Measurements from ENCODE around the gene CMTM4.
A peak's percentile ranks its signal among the peaks of the same experiment; 100 is the strongest.
"Not testable (repeated sequence)": the region's sequence is repeated elsewhere in the genome, so short reads cannot be mapped to it uniquely, and the experiment has no call there.

The CMTM4 gene

GRCh38 chr16:66649636-66650205 is 46.8 kb downstream of the CMTM4 start:
- FAIRE-seq (no peak), DNase-seq (ENCODE audit: insufficient read length, low spot score) (no peak)

DNA sequence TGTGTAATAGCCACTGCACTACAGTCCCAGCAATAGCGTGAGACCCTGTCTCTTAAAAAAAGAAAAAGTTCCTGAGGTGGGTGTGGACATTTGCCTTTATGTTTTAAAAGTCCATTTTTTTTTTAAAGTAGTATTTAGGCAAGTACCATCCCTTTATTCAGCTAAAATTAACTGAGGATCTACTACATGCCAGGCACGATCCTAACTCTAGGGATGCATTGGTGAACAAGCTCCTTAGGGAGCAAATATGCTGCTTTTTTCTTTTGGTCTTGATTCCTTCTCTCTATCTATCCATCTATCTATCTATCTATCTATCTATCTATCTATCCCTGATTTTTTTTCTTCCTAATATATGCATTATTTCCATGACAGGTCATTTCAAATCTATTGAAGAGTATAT is 47.4 kb downstream of the CMTM4 start:
- no peak for DNase-seq (ENCODE audit: insufficient read length, low spot score)
- FAIRE-seq: no peak

GRCh38 chr16:66647866-66648265 is 48.7 kb downstream of the CMTM4 start:
- DNase-seq (ENCODE audit: insufficient read length, low spot score) (no peak), FAIRE-seq (no peak)

- no peak for DNase-seq (ENCODE audit: insufficient read length, low spot score)
- no peak for FAIRE-seq
Measured at GRCh38 chr16:66641387-66641786, 55.2 kb downstream of the CMTM4 start.

GRCh38 chr16:66640724-66641314 is 55.7 kb downstream of the CMTM4 start:
- FAIRE-seq: no peak
- DNase-seq (ENCODE audit: insufficient read length, low spot score): no peak

DNA sequence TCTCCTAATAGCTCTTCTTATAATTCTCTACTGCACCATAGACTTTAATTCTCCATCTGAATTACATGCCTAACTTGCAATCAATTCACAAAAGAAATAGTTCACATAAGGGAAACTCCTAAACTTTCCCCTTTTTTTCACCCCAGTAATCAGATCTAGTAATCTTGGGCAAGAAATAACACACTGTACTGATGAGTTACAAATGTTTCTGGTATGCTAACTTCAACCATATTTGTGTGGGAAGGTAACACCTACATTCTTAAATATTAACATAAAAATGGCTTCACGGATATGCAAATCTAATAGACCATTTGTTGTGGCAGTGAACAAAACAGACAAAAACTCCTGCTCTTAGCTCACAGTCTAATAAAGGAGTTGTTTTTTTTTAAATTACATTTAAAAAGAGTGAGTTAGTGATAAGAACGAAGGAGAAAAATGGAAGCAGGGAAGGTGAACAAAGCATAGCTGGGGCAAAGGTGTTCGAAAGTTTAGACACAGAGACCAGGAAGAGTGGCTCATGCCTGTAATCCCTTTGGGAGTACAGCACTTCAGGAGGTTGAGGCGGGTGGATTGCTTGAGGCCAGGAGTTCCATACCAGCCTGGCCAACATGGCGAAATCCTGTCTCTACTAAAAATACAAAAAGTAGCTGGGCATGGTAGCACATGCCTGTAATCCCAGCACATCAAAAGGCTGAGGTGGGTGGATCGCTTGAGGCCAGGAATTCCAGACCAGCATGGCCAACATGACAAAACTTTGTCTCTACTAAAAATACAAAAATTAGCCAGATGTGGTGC is 57.3 kb downstream of the CMTM4 start:
- DNase-seq (ENCODE audit: insufficient read length, low spot score): no peak
- FAIRE-seq: no peak

GRCh38 chr16:66637806-66638205 is 58.7 kb downstream of the CMTM4 start:
- DNase-seq (ENCODE audit: insufficient read length, low spot score): no peak
- no peak for FAIRE-seq

- FAIRE-seq: no peak
Measured at GRCh38 chr16:66636199-66636598, 60.3 kb downstream of the CMTM4 start.

DNA sequence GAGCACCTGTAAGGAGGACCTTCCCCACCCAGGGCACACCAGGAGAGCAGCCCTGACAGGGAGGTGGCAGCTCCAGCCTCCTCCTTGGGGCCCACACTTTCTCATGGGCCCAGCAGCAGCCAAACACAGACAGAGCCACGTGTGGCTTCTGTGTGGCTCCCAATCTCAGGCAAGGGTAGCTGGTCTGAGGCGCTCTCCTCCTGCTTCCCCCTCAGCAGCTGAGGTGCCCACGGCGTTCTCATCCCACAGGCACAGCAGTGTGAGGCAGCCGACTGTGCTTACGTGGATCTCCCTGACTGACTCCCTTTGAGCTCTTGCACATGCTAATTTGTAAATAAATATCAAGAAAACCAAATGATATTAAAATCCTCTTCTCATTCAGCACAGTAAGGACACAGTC is 61.1 kb downstream of the CMTM4 start:
- DNase-seq (ENCODE audit: insufficient read length, low spot score) (no peak), FAIRE-seq (no peak)

More at GRCh38 chr16:66636199-66636598, 60.3 kb downstream of the CMTM4 start:
- no peak for DNase-seq (ENCODE audit: insufficient read length, low spot score)

DNA sequence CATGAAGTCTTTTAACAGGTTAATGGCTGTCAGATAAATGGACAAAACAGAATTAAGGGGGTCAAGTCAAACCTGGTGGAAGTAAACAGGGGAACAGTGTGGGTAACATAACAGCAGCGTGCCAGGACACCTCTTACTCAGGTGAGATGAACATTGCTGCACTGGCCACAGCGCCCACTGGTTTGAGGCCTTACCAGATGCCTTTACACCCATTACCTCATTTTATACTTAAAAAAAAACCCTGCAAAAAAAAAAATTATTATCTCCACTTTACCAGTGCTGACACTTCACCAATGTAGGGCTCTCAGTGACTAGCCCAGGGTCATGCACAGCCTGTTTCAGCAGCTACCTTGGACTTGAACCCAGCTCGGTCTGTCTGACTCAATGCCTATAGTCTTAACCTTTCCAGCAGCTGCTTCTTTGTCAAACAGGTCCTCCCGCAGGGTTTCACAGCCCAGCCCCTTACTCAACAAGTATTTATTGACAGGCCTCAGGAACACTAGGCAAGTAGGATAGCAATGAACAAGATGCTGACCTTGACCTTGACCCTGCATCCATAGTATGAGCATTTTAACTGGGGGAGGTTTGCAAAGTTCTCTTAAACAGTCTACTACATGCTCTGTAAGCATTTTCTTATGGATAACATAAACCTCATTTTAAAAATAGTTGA is 61.9 kb downstream of the CMTM4 start:
- DNase-seq (ENCODE audit: insufficient read length, low spot score): no peak
- no peak for FAIRE-seq

DNA sequence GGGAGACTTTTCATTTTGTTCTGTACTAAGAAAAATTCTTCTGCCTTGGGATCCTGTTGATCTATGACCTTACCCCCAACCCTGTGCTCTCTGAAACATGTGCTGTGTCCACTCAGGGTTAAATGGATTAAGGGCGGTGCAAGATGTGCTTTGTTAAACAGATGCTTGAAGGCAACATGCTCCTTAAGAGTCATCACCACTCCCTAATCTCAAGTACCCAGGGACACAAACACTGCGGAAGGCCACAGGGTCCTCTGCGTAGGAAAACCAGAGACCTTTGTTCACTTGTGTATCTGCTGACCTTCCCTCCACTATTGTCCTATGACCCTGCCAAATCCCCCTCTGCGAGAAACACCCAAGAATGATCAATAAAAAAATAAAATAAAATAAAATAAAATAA is 65.0 kb downstream of the CMTM4 start:
- not testable (repeated sequence) for DNase-seq (ENCODE audit: insufficient read length, low spot score); FAIRE-seq

- FAIRE-seq; DNase-seq (ENCODE audit: insufficient read length, low spot score): not testable (repeated sequence)
Measured at GRCh38 chr16:66630561-66631260, 65.8 kb downstream of the CMTM4 start.

- no peak for DNase-seq (ENCODE audit: insufficient read length, low spot score)
- no peak for FAIRE-seq
Measured at GRCh38 chr16:66629856-66630255, 66.7 kb downstream of the CMTM4 start.

GRCh38 chr16:66627611-66628378 is 68.7 kb downstream of the CMTM4 start:
- DNase-seq (ENCODE audit: insufficient read length, low spot score); FAIRE-seq: not testable (repeated sequence)

- FAIRE-seq: no peak
- no peak for DNase-seq (ENCODE audit: insufficient read length, low spot score)
Measured at GRCh38 chr16:66623755-66624154, 72.8 kb downstream of the CMTM4 start.

GRCh38 chr16:66622863-66623262 is 73.7 kb downstream of the CMTM4 start:
- FAIRE-seq: no peak
- DNase-seq (ENCODE audit: insufficient read length, low spot score): no peak

DNA sequence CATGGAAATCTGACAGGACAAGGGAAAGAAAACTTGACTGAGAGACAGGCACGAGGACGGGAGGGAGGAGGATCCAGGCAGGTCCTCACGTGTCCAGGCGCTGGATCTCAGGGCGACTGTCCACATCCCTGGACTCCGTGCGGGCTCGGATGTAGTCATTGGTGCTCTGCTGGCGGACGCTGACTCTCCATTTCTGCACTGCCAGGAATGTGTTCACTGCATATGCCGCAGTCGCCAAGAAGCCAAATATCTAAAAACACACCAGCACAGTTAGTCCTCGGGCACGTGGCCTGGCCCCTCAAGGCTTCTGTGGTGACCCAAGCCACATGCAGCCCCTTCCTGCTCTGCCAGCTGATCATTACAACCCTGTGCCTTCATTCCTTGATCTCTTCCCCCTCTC is 74.6 kb downstream of the CMTM4 start:
- no peak for FAIRE-seq
- no peak for DNase-seq (ENCODE audit: insufficient read length, low spot score)

DNA sequence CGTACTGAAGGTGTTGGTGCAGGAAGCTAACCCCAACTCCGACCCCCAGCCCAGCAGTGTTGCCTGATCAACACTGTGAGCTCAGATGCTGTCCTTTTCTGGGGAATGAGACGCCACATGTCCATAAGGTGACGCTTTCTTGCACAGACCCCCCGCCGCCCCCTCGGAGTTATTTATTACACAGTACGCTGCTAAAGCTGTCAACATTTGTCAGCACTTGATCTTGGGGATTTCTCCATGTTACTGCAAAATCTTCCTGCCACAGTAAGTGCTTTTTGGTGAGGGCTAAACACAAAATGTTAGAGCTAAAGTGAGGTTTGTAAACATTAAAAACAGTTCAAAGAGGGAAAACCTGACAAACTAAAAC is 76.1 kb downstream of the CMTM4 start:
- peak; percentile 85 for FAIRE-seq
- DNase-seq (ENCODE audit: insufficient read length, low spot score): no peak

DNA sequence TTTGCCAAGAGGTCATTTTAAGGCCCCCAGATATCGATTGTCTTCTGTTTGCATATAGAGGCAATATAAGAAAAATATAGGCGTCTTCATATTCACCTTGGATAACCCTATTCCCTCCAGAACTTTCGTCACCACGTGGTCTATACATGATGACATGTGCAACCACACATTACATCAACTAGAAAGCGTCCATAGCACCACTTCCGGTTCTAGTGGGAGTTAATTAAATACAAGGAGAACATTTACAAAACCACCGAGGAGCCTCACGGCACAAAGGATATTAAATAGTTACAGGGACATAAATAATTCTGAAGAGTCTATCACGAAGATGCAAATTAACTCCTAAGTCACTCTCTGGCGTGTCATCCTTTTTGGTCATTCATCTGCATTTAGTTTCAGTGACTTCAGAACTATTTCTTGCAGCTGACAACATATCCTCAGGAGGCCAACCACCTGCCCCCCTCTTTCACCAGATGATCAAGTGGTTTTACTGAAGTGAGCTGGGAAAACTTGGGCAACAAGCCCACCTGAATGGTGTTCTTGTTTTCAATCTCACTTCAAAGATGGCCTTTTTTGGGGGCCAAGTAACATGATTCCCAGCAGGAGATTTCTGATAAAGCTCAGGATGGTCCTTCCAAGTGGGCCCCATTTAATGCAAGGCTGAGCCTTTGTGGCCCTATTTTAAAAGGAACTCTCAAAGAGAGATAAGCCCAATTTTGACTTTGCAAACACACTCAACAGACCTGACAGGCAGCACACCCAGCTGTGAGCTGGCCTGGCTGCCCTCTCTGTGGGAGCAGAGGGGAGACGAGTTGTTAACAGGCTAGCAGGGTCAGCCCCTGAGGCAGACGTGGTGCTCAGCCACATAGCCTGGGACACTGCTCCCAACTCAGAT is 76.8 kb downstream of the CMTM4 start:
- FAIRE-seq: no peak

More for the DNA sequence above, 76.8 kb downstream of the CMTM4 start:
- peak; percentile 22 for DNase-seq (ENCODE audit: insufficient read length, low spot score)
